ENCODE results near the gene RMDN3.

The RMDN3 gene

GRCh38 chr15:40694688-40695468, 60.2 kb downstream of the RMDN3 start, which contains the start of gene RAD51:
Gene RAD51 (plus strand): TSS chr15:40695174. CDS start chr15:40698759, 3,585 bp downstream.
- Histone ChIP-seq H3K36me3 (ENCODE audit: control insufficient read depth, insufficient read depth, low read length) (no peaks in the 10 kb centered on the region), H3K27me3 (ENCODE audit: control insufficient read depth, insufficient read depth, low read length) (no peaks in the 10 kb centered on the region), H3K4me1 (ENCODE audit: control insufficient read depth, insufficient read depth, low read length) (peaks cover 9% of the 10 kb centered on the region), H3K9ac (ENCODE audit: low read length) (peak within 1 kb of the TSS; percentile 95), H3K27ac (ENCODE audit: low read depth, low read length) (peak within 1 kb of the TSS; percentile 100), H3K4me3 (ENCODE audit: low read length) (peak within 1 kb of the TSS; percentile 92)

GRCh38 chr15:40693904-40694687, 61.0 kb downstream of the RMDN3 start:
- Histone ChIP-seq H3K27me3 (ENCODE audit: control insufficient read depth, insufficient read depth, low read length) (no peaks in the 10 kb centered on the region), H3K9ac (ENCODE audit: low read length) (peak overlapping the region; percentile 72), H3K4me3 (ENCODE audit: low read length) (peak overlapping the region; percentile 92), H3K4me1 (ENCODE audit: control insufficient read depth, insufficient read depth, low read length) (peaks cover 9% of the 10 kb centered on the region), H3K27ac (ENCODE audit: low read depth, low read length) (peak overlapping the region; percentile 100), H3K36me3 (ENCODE audit: control insufficient read depth, insufficient read depth, low read length) (no peaks in the 10 kb centered on the region)

GRCh38 chr15:40691737-40692136, 63.3 kb downstream of the RMDN3 start:
- no peaks in the 10 kb centered on the region for H3K27me3 ChIP-seq (ENCODE audit: control insufficient read depth, insufficient read depth, low read length)
- no peak overlapping the region for H3K27ac ChIP-seq (ENCODE audit: low read depth, low read length)
- H3K9ac ChIP-seq (ENCODE audit: low read length) = no peak overlapping the region
- no peak overlapping the region for H3K4me3 ChIP-seq (ENCODE audit: low read length)
- H3K36me3 ChIP-seq (ENCODE audit: control insufficient read depth, insufficient read depth, low read length) = no peaks in the 10 kb centered on the region
- peaks cover 9% of the 10 kb centered on the region for H3K4me1 ChIP-seq (ENCODE audit: control insufficient read depth, insufficient read depth, low read length)

DNA sequence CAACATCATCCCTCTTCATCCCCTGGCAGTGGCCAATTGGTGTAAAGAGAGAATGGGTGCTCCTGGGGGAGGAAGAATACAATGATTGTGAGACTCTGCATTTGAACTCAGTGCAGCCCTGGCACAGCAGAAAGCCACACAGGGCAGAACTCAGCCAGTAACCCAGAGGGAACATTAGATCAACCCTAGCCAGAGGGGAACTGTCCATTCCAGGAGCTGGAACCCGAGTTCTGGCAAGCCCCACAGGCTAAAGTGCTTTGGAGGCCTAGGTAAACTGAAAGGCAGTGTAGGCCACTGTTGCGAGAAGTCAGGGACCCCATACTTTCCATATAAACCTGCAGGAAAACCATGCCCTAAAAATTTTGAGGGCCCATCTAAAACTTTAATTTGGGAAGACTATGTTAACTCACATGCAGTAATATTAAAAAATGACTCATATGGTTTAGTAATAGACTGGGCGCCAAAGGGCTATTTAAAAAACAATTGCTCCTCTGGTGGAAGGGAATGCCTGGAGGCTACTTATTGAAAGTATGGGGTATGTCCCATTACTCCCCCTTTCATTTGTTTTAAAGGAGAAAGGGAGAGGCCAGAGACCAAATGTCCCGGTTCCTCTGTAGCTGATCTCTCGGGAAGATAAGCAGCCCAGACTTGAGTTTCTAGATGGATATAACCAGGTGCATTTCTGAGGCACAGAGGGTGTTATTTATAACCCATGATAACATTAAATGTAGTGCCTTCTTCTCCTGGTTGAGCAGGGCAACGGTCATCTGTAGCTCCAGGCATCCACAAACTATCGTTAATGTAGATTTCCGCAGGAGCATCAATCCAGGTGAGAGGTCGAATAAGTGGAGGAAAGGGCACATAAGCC, 65.9 kb downstream of the RMDN3 start:
- Histone ChIP-seq H3K27ac (ENCODE audit: low read depth, low read length) (no peak overlapping the region), H3K4me3 (ENCODE audit: low read length) (no peak overlapping the region), H3K9ac (ENCODE audit: low read length) (no peak overlapping the region), H3K27me3 (ENCODE audit: control insufficient read depth, insufficient read depth, low read length) (no peaks in the 10 kb centered on the region), H3K36me3 (ENCODE audit: control insufficient read depth, insufficient read depth, low read length) (no peaks in the 10 kb centered on the region), H3K4me1 (ENCODE audit: control insufficient read depth, insufficient read depth, low read length) (peaks cover 5% of the 10 kb centered on the region)

All from rectal smooth muscle tissue (tissue), 1 donor.